ENCODE results near the gene APBB2. TPM values are rescaled to one million over a fixed set of nuclear protein-coding genes. Genes with fewer than 3 reads are reported as not detected.

Gene APBB2
- polyA plus RNA-seq, 12 donors, result 32.7 to 1,075 (median 44.2) TPM

- DNase-seq, result peak; percentile 40
Observed at GRCh38 chr4:40986375-40986774, 228.0 kb downstream of the APBB2 start.

GRCh38 chr4:40984051-40984450, 230.3 kb downstream of the APBB2 start:
- no peak for DNase-seq

- DNase-seq, result no peak
Observed at GRCh38 chr4:40980318-40980883, 233.9 kb downstream of the APBB2 start.

GRCh38 chr4:40978548-40978947, 235.8 kb downstream of the APBB2 start:
- DNase-seq, result no peak

- peak; percentile 57 for DNase-seq
Observed at GRCh38 chr4:40976343-40976742, 238.0 kb downstream of the APBB2 start.

- DNase-seq, result no peak
Observed at GRCh38 chr4:40972722-40973121, 241.6 kb downstream of the APBB2 start.

GRCh38 chr4:40971338-40971737, 243.0 kb downstream of the APBB2 start:
- DNase-seq, result no peak

- no peak for DNase-seq
Observed at GRCh38 chr4:40969501-40969900, 244.8 kb downstream of the APBB2 start.

GRCh38 chr4:40967550-40967949, 246.8 kb downstream of the APBB2 start:
- no peak for DNase-seq

- no peak for DNase-seq
Observed at GRCh38 chr4:40966091-40966490, 248.3 kb downstream of the APBB2 start.

- no peak for DNase-seq
Observed at GRCh38 chr4:40963897-40964478, 250.4 kb downstream of the APBB2 start.

GRCh38 chr4:40962551-40963180, 251.7 kb downstream of the APBB2 start:
- no peak for DNase-seq

GRCh38 chr4:40960941-40961340, 253.4 kb downstream of the APBB2 start:
- no peak for DNase-seq

- DNase-seq, result no peak
Observed at GRCh38 chr4:40957281-40957680, 257.1 kb downstream of the APBB2 start.

GRCh38 chr4:40956721-40957255, 257.6 kb downstream of the APBB2 start:
- DNase-seq, result no peak

GRCh38 chr4:40954088-40954668, 260.2 kb downstream of the APBB2 start:
- DNase-seq, result no peak

- DNase-seq, result peak; percentile 65
Observed at GRCh38 chr4:40953283-40954087, 260.9 kb downstream of the APBB2 start.

GRCh38 chr4:40952672-40953071, 261.7 kb downstream of the APBB2 start:
- no peak for DNase-seq

GRCh38 chr4:40952217-40952616, 262.1 kb downstream of the APBB2 start:
- DNase-seq, result no peak

- DNase-seq, result no peak
Observed at GRCh38 chr4:40951026-40951425, 263.3 kb downstream of the APBB2 start.

- no peak for DNase-seq
Observed at GRCh38 chr4:40949358-40950100, 264.8 kb downstream of the APBB2 start.

Measured in muscle of arm (tissue), 12 donors.